ENCODE results near the gene DGCR2.
A peak's percentile ranks its signal among the peaks of the same experiment; 100 is the strongest.
"Not testable (repeated sequence)": the region's sequence is repeated elsewhere in the genome, so short reads cannot be mapped to it uniquely, and the experiment has no call there.

DGCR2 gene

GRCh38 chr22:19122143-19122751, at the start of gene DGCR2:
Gene DGCR2, minus strand, starts transcription at chr22:19122412. Its CDS starts 206 bp downstream, at chr22:19122206.
- peak; percentile 98 for DNase-seq (ENCODE audit: low spot score)

GRCh38 chr22:19169947-19170318, 47.7 kb upstream of the DGCR2 start:
- no peak for DNase-seq (ENCODE audit: low spot score)

- DNase-seq (ENCODE audit: low spot score) = no peak
Measured at GRCh38 chr22:19169002-19169946, 47.1 kb upstream of the DGCR2 start.

GRCh38 chr22:19168088-19168890, 46.1 kb upstream of the DGCR2 start:
- no peak for DNase-seq (ENCODE audit: low spot score)

GRCh38 chr22:19167106-19167869, 45.1 kb upstream of the DGCR2 start:
- DNase-seq (ENCODE audit: low spot score) = no peak

DNA sequence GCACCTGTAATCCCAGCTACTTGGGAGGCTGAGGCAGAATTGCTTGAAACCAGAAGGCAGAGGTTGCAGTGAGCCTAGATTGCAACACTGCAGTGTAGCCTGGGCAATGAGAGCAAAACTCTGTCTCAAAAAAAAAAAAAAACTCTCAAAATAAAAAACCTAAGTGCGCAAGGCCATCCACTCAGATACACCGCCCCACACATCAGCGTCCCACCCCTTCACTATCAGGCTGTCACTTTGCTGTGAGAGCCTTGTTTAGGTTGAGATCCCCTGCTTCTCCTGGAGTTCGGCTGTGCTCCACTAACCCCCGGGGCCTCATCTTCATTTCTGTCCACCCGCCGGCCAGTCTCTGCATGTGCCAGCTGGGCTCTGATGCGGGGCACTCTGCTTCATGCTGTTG, 44.2 kb upstream of the DGCR2 start:
- no peak for DNase-seq (ENCODE audit: low spot score)

DNA sequence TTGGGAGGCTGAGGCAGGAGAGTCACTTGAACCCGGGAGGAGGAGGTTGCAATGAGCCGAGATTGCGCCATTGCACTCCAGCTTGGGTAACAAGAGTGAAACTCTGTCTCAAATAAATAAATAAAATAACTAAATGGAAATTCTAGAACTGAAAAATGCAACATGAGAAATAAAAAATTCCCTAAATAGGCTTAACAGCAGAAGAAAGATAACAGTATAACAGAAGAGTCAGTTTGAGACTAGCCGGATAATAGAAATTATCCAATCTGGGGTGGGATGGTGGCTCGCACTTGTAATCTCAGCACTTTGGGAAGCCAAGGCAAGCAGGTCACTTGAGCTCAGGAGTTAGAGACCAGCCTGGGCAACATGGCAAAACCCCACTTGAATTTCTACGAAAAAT, 42.2 kb upstream of the DGCR2 start:
- no peak for DNase-seq (ENCODE audit: low spot score)

GRCh38 chr22:19158649-19159048, 36.4 kb upstream of the DGCR2 start:
- not testable (repeated sequence) for DNase-seq (ENCODE audit: low spot score)

DNA sequence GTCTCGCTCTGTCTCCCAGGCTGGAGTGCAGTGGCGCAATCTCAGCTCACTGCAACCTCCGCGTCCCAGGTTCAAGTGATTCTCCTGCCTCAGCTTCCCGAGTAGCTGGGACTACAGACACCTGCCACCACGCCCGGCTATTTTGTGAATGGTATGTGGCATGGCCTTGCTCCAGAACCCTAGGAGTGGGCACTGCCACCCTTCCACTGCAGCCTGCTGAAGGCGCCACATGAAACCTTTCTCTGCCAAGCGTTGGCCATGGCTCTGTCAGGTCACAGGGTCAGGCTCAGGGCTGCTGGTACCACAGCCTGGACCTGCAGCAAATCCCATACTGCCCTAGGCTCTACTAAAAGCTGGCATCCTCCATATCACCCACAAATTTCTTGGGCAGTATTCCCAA, 33.9 kb upstream of the DGCR2 start:
- not testable (repeated sequence) for DNase-seq (ENCODE audit: low spot score)

GRCh38 chr22:19152942-19153883, 31.0 kb upstream of the DGCR2 start:
- no peak for DNase-seq (ENCODE audit: low spot score)

GRCh38 chr22:19151329-19152191, 29.3 kb upstream of the DGCR2 start:
- no peak for DNase-seq (ENCODE audit: low spot score)

DNA sequence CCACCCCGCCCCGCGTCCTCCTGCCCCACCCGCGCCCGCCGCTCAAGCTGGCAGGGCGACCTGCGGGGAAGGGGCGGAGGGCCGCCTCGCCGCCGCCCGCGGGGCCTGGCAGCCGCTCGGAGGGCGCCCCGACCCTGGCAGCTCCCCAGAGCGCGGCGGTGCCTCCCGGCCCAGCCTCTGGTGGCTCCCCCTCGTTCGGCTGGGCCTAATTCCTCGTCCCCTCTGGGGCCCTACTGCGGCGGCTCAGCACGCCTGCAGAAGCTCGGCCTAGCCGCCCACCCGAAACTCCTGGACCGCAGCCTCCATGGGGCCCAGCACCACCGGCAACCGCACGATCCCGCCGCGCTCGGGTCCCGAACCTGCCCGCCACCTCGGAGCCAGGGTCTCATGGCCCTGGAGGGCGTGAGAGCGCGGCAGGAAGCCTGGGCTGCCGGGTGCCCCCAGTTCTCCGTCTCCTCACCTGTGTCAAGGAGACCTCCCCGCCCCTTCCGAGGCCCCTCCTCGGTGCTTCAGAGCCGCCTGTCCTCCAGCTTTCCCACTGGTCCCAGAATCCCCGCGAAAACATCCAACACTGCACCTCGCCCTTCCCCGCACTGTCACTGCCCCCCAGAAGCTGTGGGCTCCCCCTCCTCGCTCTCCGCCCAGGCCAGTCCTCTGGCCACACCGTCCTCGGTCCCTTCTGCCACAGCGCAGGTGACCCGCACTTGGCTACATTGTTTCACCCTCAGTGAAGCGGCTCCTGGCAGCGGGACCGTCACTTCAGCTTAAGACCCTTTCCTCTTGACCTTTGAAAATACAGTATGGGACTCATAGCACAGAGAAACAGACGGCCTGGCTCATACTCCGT, 28.5 kb upstream of the DGCR2 start:
- no peak for DNase-seq (ENCODE audit: low spot score)

DNA sequence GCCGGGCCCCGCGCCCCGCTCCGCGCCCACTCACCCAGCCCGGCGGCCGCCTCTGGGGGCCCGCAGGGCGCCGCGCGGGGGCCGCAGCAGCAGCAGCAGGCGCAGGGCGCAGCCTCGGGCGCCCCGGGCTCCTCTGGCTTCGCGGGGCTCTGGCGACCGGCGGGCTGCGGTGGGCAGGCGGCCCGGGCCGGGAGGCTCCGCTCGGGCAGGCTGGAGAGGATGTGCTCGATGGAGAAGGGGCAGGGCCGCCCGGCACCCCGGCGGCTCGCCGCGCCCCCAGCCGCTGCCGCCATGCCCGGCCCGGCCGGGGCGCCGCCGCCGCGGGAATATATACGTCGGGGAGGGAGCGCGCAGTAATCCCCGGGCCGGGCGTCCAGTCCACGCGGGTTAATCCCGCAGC, 27.8 kb upstream of the DGCR2 start, which contains the start of gene GSC2:
GSC2 (minus strand) TSS at position 302 of the 400 bp plus-strand sequence; CDS start at position 293, 9 bp downstream.
- no peak for DNase-seq (ENCODE audit: low spot score)

- no peak for DNase-seq (ENCODE audit: low spot score)
Measured at GRCh38 chr22:19149047-19149883, 27.1 kb upstream of the DGCR2 start.

DNA sequence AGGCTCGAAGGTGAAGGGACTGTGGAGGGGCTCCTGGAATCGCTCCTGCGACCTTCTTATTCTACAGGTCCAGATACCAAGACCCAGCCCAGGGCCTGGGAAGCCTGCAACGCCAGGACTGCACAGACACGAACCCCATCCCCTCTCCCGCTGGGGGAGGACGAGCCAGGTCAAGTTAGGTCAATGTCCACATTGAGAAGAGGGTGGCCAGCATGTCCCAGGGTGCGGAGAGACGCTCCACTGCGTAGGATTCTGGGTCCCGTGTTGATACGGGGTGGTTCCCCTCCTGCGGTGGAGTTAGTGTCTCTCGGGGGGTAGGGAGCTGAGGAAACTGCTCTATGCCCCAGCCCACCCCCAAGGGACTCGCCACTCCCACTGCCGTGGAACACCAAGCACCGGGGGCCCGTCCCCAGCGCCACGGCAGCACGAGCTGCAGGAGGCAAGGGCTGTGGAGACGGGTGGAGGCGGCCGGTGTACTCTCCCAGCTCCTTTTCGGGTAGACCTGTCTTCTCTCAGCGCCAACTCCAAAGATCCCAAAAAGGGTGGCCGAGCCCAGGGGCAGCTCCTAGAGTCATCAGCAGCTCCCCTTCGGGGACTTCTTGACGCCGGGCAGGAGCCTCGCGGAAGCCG, 26.3 kb upstream of the DGCR2 start:
- DNase-seq (ENCODE audit: low spot score) = no peak

GRCh38 chr22:19147195-19147780, 25.1 kb upstream of the DGCR2 start:
- DNase-seq (ENCODE audit: low spot score) = no peak
